IMR-90 (cell line): ENCODE results near the gene SOX1.

Experiments used
- BHLHE40 ChIP-seq: fragments of 150-350 bp; IDR thresholded peaks from 2 replicates; pipeline ENCODE4 v1.6.1; 2016; ENCODE audit warnings: mild to moderate bottlenecking, low read depth, low read length
- CEBPB ChIP-seq: IDR thresholded peaks from 2 replicates; pipeline ENCODE4 v1.6.1; 2012; ENCODE audit warnings: low read depth, low read length, improper control_type of control experiment
- CHD1 ChIP-seq: IDR thresholded peaks from 2 replicates; pipeline ENCODE4 v1.6.1; 2012; ENCODE audit warnings: low read depth, low read length, improper control_type of control experiment
- FOS ChIP-seq: fragments of 150-350 bp; IDR thresholded peaks from 2 replicates; pipeline ENCODE4 v1.6.1; 2016; ENCODE audit warnings: low read depth, low read length
- MAFK ChIP-seq: IDR thresholded peaks from 2 replicates; pipeline ENCODE4 v1.6.1; 2012; ENCODE audit warnings: low read depth, low read length, improper control_type of control experiment
- MXI1 ChIP-seq: IDR thresholded peaks from 2 replicates; pipeline ENCODE4 v1.6.1; 2012; ENCODE audit warnings: low read depth, mild to moderate bottlenecking, low read length, moderate library complexity, borderline replicate concordance
- NFE2L2 ChIP-seq: fragments of 150-350 bp; IDR thresholded peaks from 2 replicates; pipeline ENCODE4 v1.6.1; 2016; ENCODE audit warnings: low read depth, mild to moderate bottlenecking, low read length
- POLR2A ChIP-seq: IDR thresholded peaks from 2 replicates; pipeline ENCODE4 v1.6.1; 2012; ENCODE audit warnings: mild to moderate bottlenecking, low read depth, low read length
- RAD21 ChIP-seq: IDR thresholded peaks from 2 replicates; pipeline ENCODE4 v1.6.1; 2012; ENCODE audit warnings: low read length, improper control_type of control experiment
- RFX5 ChIP-seq: IDR thresholded peaks from 2 replicates; pipeline ENCODE4 v1.8.0; 2012; ENCODE audit warnings: low read depth, mild to moderate bottlenecking, low read length, moderate library complexity
- SMC3 ChIP-seq: fragments of 150-350 bp; IDR thresholded peaks from 2 replicates; pipeline ENCODE4 v1.6.1; 2016; ENCODE audit warnings: low read depth, mild to moderate bottlenecking, antibody characterized with exemption, low read length, moderate library complexity
- TF ChIP-seq, protein P1 (sequence below): conservative IDR thresholded peaks from 2 replicates; pipeline ENCODE4 v1.5.1; 2012; ENCODE audit warnings: mild to moderate bottlenecking, low read depth, low read length, improper control_type of control experiment
- TF ChIP-seq, protein P2 (sequence below): fragments of 150-350 bp; IDR thresholded peaks from 2 replicates; pipeline ENCODE4 v1.6.1; 2016; ENCODE audit warnings: low read depth, mild to moderate bottlenecking, low read length, moderate library complexity, borderline replicate concordance

DNA sequence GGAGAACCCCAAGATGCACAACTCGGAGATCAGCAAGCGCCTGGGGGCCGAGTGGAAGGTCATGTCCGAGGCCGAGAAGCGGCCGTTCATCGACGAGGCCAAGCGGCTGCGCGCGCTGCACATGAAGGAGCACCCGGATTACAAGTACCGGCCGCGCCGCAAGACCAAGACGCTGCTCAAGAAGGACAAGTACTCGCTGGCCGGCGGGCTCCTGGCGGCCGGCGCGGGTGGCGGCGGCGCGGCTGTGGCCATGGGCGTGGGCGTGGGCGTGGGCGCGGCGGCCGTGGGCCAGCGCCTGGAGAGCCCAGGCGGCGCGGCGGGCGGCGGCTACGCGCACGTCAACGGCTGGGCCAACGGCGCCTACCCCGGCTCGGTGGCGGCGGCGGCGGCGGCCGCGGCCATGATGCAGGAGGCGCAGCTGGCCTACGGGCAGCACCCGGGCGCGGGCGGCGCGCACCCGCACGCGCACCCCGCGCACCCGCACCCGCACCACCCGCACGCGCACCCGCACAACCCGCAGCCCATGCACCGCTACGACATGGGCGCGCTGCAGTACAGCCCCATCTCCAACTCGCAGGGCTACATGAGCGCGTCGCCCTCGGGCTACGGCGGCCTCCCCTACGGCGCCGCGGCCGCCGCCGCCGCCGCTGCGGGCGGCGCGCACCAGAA lies 1.1 kb downstream of the SOX1 start:
- TF ChIP-seq RFX5 (no peak), POLR2A (no peak), CHD1 (no peak), CEBPB (no peak), BHLHE40 (no peak), NFE2L2 (no peak), SMC3 (no peak), FOS (no peak), RAD21 (no peak), MXI1 (no peak), MAFK (no peak)
- TF ChIP-seq, protein P1, sequence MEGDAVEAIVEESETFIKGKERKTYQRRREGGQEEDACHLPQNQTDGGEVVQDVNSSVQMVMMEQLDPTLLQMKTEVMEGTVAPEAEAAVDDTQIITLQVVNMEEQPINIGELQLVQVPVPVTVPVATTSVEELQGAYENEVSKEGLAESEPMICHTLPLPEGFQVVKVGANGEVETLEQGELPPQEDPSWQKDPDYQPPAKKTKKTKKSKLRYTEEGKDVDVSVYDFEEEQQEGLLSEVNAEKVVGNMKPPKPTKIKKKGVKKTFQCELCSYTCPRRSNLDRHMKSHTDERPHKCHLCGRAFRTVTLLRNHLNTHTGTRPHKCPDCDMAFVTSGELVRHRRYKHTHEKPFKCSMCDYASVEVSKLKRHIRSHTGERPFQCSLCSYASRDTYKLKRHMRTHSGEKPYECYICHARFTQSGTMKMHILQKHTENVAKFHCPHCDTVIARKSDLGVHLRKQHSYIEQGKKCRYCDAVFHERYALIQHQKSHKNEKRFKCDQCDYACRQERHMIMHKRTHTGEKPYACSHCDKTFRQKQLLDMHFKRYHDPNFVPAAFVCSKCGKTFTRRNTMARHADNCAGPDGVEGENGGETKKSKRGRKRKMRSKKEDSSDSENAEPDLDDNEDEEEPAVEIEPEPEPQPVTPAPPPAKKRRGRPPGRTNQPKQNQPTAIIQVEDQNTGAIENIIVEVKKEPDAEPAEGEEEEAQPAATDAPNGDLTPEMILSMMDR: no peak
- TF ChIP-seq, protein P2, sequence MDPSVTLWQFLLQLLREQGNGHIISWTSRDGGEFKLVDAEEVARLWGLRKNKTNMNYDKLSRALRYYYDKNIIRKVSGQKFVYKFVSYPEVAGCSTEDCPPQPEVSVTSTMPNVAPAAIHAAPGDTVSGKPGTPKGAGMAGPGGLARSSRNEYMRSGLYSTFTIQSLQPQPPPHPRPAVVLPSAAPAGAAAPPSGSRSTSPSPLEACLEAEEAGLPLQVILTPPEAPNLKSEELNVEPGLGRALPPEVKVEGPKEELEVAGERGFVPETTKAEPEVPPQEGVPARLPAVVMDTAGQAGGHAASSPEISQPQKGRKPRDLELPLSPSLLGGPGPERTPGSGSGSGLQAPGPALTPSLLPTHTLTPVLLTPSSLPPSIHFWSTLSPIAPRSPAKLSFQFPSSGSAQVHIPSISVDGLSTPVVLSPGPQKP: no peak
